ENCODE data around the gene CACNA2D1. TPM values are rescaled to one million over a fixed set of nuclear protein-coding genes. Genes with fewer than 3 reads are reported as not detected.
"Not testable (repeated sequence)": the region's sequence is repeated elsewhere in the genome, so short reads cannot be mapped to it uniquely, and the experiment has no call there.

The CACNA2D1 gene
- total RNA-seq, 2 experiments from 2014 or later, result not detected

- no peak for DNase-seq
- H3K4me1 Mint-ChIP-seq, result no peaks in the 10 kb centered on the region
- no peaks in the 10 kb centered on the region for H3K36me3 Mint-ChIP-seq (ENCODE audit: low read depth)
- ChIA-PET CTCF (no interaction called here), POLR2A (no interaction called here)
- H3K4me3 Mint-ChIP-seq, result no peak overlapping the region
- peaks cover 7% of the 10 kb centered on the region for H3K9me3 Mint-ChIP-seq
- no peaks in the 10 kb centered on the region for H3K27me3 Mint-ChIP-seq
- H3K27ac Mint-ChIP-seq, result no peak overlapping the region
Measured at GRCh38 chr7:82396343-82396742, 47.2 kb downstream of the CACNA2D1 start.

GRCh38 chr7:82395147-82395546 lies 48.4 kb downstream of the CACNA2D1 start:
- no peaks in the 10 kb centered on the region for H3K27me3 Mint-ChIP-seq
- no peaks in the 10 kb centered on the region for H3K4me1 Mint-ChIP-seq
- CTCF ChIA-PET, result no interaction called here
- H3K4me3 Mint-ChIP-seq, result no peak overlapping the region
- H3K9me3 Mint-ChIP-seq, result peaks cover 7% of the 10 kb centered on the region
- POLR2A ChIA-PET, result no interaction called here
- H3K36me3 Mint-ChIP-seq (ENCODE audit: low read depth), result no peaks in the 10 kb centered on the region
- H3K27ac Mint-ChIP-seq, result no peak overlapping the region
- DNase-seq, result no peak

GRCh38 chr7:82393840-82394220 lies 49.7 kb downstream of the CACNA2D1 start:
- no peaks in the 10 kb centered on the region for H3K36me3 Mint-ChIP-seq (ENCODE audit: low read depth)
- no peak for DNase-seq
- no peak overlapping the region for H3K4me3 Mint-ChIP-seq
- ChIA-PET CTCF (no interaction called here), POLR2A (no interaction called here)
- H3K9me3 Mint-ChIP-seq, result peaks cover 4% of the 10 kb centered on the region
- H3K27me3 Mint-ChIP-seq, result no peaks in the 10 kb centered on the region
- no peak overlapping the region for H3K27ac Mint-ChIP-seq
- H3K4me1 Mint-ChIP-seq, result no peaks in the 10 kb centered on the region

GRCh38 chr7:82393076-82393839 lies 50.3 kb downstream of the CACNA2D1 start:
- ChIA-PET POLR2A (no interaction called here), CTCF (no interaction called here)
- no peak for DNase-seq
- Mint-ChIP-seq H3K36me3 (ENCODE audit: low read depth) (no peaks in the 10 kb centered on the region), H3K27ac (no peak overlapping the region), H3K4me1 (no peaks in the 10 kb centered on the region), H3K9me3 (peaks cover 4% of the 10 kb centered on the region), H3K27me3 (no peaks in the 10 kb centered on the region), H3K4me3 (no peak overlapping the region)

- POLR2A ChIA-PET, result no interaction called here
- CTCF ChIA-PET, result no interaction called here
- Mint-ChIP-seq H3K27me3 (no peaks in the 10 kb centered on the region), H3K27ac (no peak overlapping the region), H3K4me1 (no peaks in the 10 kb centered on the region), H3K4me3 (no peak overlapping the region), H3K9me3 (peaks cover 4% of the 10 kb centered on the region), H3K36me3 (ENCODE audit: low read depth) (no peaks in the 10 kb centered on the region)
- no peak for DNase-seq
Measured at GRCh38 chr7:82390936-82391335, 52.6 kb downstream of the CACNA2D1 start.

GRCh38 chr7:82389876-82390275 lies 53.7 kb downstream of the CACNA2D1 start:
- Mint-ChIP-seq H3K9me3 (peaks cover 4% of the 10 kb centered on the region), H3K27me3 (no peaks in the 10 kb centered on the region), H3K36me3 (ENCODE audit: low read depth) (no peaks in the 10 kb centered on the region), H3K4me3 (no peak overlapping the region), H3K27ac (no peak overlapping the region), H3K4me1 (no peaks in the 10 kb centered on the region)
- ChIA-PET POLR2A (no interaction called here), CTCF (no interaction called here)
- DNase-seq, result no peak

- CTCF ChIA-PET, result no interaction called here
- Mint-ChIP-seq H3K27me3 (no peaks in the 10 kb centered on the region), H3K4me1 (no peaks in the 10 kb centered on the region), H3K27ac (no peak overlapping the region), H3K36me3 (ENCODE audit: low read depth) (no peaks in the 10 kb centered on the region), H3K9me3 (peaks cover 4% of the 10 kb centered on the region), H3K4me3 (no peak overlapping the region)
- DNase-seq, result no peak
- POLR2A ChIA-PET, result no interaction called here
Measured at GRCh38 chr7:82388138-82388537, 55.4 kb downstream of the CACNA2D1 start.

GRCh38 chr7:82386571-82386970 lies 57.0 kb downstream of the CACNA2D1 start:
- H3K4me3 Mint-ChIP-seq; DNase-seq; H3K36me3 Mint-ChIP-seq (ENCODE audit: low read depth); H3K27ac Mint-ChIP-seq; H3K9me3 Mint-ChIP-seq; H3K27me3 Mint-ChIP-seq; H3K4me1 Mint-ChIP-seq; CTCF ChIA-PET; POLR2A ChIA-PET: not testable (repeated sequence)

GRCh38 chr7:82384779-82385178 lies 58.8 kb downstream of the CACNA2D1 start:
- no peak overlapping the region for H3K27ac Mint-ChIP-seq
- H3K27me3 Mint-ChIP-seq, result no peaks in the 10 kb centered on the region
- no peaks in the 10 kb centered on the region for H3K36me3 Mint-ChIP-seq (ENCODE audit: low read depth)
- H3K4me3 Mint-ChIP-seq, result no peak overlapping the region
- DNase-seq, result no peak
- H3K4me1 Mint-ChIP-seq, result no peaks in the 10 kb centered on the region
- ChIA-PET POLR2A (no interaction called here), CTCF (no interaction called here)
- H3K9me3 Mint-ChIP-seq, result no peaks in the 10 kb centered on the region

GRCh38 chr7:82384051-82384464 lies 59.5 kb downstream of the CACNA2D1 start:
- Mint-ChIP-seq H3K4me1 (no peaks in the 10 kb centered on the region), H3K27ac (no peak overlapping the region), H3K9me3 (no peaks in the 10 kb centered on the region), H3K27me3 (no peaks in the 10 kb centered on the region), H3K4me3 (no peak overlapping the region), H3K36me3 (ENCODE audit: low read depth) (no peaks in the 10 kb centered on the region)
- no peak for DNase-seq
- ChIA-PET CTCF (no interaction called here), POLR2A (no interaction called here)

GRCh38 chr7:82382276-82382675 lies 61.3 kb downstream of the CACNA2D1 start:
- no peaks in the 10 kb centered on the region for H3K9me3 Mint-ChIP-seq
- H3K4me1 Mint-ChIP-seq, result no peaks in the 10 kb centered on the region
- POLR2A ChIA-PET, result no interaction called here
- H3K36me3 Mint-ChIP-seq (ENCODE audit: low read depth), result no peaks in the 10 kb centered on the region
- no peaks in the 10 kb centered on the region for H3K27me3 Mint-ChIP-seq
- no peak overlapping the region for H3K27ac Mint-ChIP-seq
- CTCF ChIA-PET, result no interaction called here
- H3K4me3 Mint-ChIP-seq, result no peak overlapping the region
- no peak for DNase-seq

- Mint-ChIP-seq H3K27ac (no peak overlapping the region), H3K27me3 (no peaks in the 10 kb centered on the region), H3K4me3 (no peak overlapping the region), H3K4me1 (no peaks in the 10 kb centered on the region), H3K36me3 (ENCODE audit: low read depth) (no peaks in the 10 kb centered on the region), H3K9me3 (no peaks in the 10 kb centered on the region)
- POLR2A ChIA-PET, result no interaction called here
- CTCF ChIA-PET, result no interaction called here
- no peak for DNase-seq
Measured at GRCh38 chr7:82376739-82377138, 66.8 kb downstream of the CACNA2D1 start.

GRCh38 chr7:82375713-82376112 lies 67.9 kb downstream of the CACNA2D1 start:
- ChIA-PET CTCF (no interaction called here), POLR2A (no interaction called here)
- Mint-ChIP-seq H3K4me3 (no peak overlapping the region), H3K27me3 (no peaks in the 10 kb centered on the region), H3K27ac (no peak overlapping the region), H3K9me3 (no peaks in the 10 kb centered on the region), H3K4me1 (no peaks in the 10 kb centered on the region), H3K36me3 (ENCODE audit: low read depth) (no peaks in the 10 kb centered on the region)
- no peak for DNase-seq

GRCh38 chr7:82375129-82375528 lies 68.4 kb downstream of the CACNA2D1 start:
- CTCF ChIA-PET, result no interaction called here
- H3K4me3 Mint-ChIP-seq, result no peak overlapping the region
- POLR2A ChIA-PET, result no interaction called here
- H3K27ac Mint-ChIP-seq, result no peak overlapping the region
- H3K27me3 Mint-ChIP-seq, result no peaks in the 10 kb centered on the region
- H3K4me1 Mint-ChIP-seq, result no peaks in the 10 kb centered on the region
- H3K36me3 Mint-ChIP-seq (ENCODE audit: low read depth), result no peaks in the 10 kb centered on the region
- DNase-seq, result no peak
- no peaks in the 10 kb centered on the region for H3K9me3 Mint-ChIP-seq
